ENCODE results near the gene ASTN2. TPM values are rescaled to one million over a fixed set of nuclear protein-coding genes. Genes with fewer than 3 reads are reported as not detected.

The ASTN2 gene
- total and polyA plus RNA-seq, 2 donors (not counting 3 experiments of a cell fraction or from before 2014, with no cell fraction given): 1.0 to 1.9 TPM

GRCh38 chr9:117014061-117014460 is 400.8 kb downstream of the ASTN2 start:
- Histone ChIP-seq H3K79me2 (ENCODE audit: control insufficient read depth, insufficient read depth, low read length) (no peaks in the 10 kb centered on the region), H3K4me1 (ENCODE audit: control insufficient read depth, extremely low read depth, insufficient read depth, low read length) (no peaks in the 10 kb centered on the region), H2AFZ (ENCODE audit: low read depth, low read length) (no peak overlapping the region), H4K20me1 (replicated peaks; ENCODE audit: control insufficient read depth, extremely low read depth, insufficient read depth, low read length) (no peaks in the 10 kb centered on the region), H3K9me1 (replicated peaks; ENCODE audit: control insufficient read depth, extremely low read depth, insufficient read depth, low read length) (no peaks in the 10 kb centered on the region), H3K36me3 (ENCODE audit: control insufficient read depth in 2 of 2, extremely low read depth in 1 of 2, insufficient read depth in 2 of 2, low read length in 2 of 2) (no peaks in the 10 kb centered on the region), H3K9me3 (replicated peaks; ENCODE audit: control insufficient read depth, insufficient read depth, low read length) (peaks cover 8% of the 10 kb centered on the region), H3K27ac (ENCODE audit: insufficient read depth, low read depth, low read length) (no peak overlapping the region), H3K4me3 (replicated peaks in 1 of 3; ENCODE audit: insufficient read depth in 1 of 3, low read depth in 1 of 3, low read length in 3 of 3) (no peak overlapping the region), H3K27me3 (ENCODE audit: control insufficient read depth in 2 of 2, insufficient read depth in 2 of 2, low read length in 2 of 2) (no peaks in the 10 kb centered on the region), H3K9ac (replicated peaks; ENCODE audit: extremely low read depth, insufficient read depth, low read length) (no peak overlapping the region), H3K4me2 (ENCODE audit: insufficient read depth, low read length) (no peak overlapping the region)
- FAIRE-seq (no peak), DNase-seq (ENCODE audit: low read depth, low spot score) (no peak)
- CTCF ChIA-PET: no interaction called here
- dilution Hi-C loops (cut with MboI; ENCODE audit: extremely low pct_ligation_motif_present, low sequenced_read_pairs) (no loop called here), intact Hi-C loops (cut with micrococcal nuclease) (no loop called here)
- POLR2A ChIA-PET: no interaction called here
- no peak for TF ChIP-seq EZH2 (IDR thresholded peaks at IDR 0.05; ENCODE audit: borderline replicate concordance, low read depth, low read length, severe bottlenecking)
- no peak for TF ChIP-seq FOS (IDR thresholded peaks at IDR 0.05; ENCODE audit: borderline replicate concordance, insufficient read depth, low read length)
- no peak for TF ChIP-seq POLR2AphosphoS5 (IDR thresholded peaks at IDR 0.05; ENCODE audit: insufficient read depth, low read depth, low read length)
- TF ChIP-seq MAX (IDR thresholded peaks at IDR 0.05; ENCODE audit: insufficient read depth, insufficient read length): no peak
- TF ChIP-seq POLR2A (IDR thresholded peaks at IDR 0.05; ENCODE audit: low read depth, low read length): no peak
- TF ChIP-seq JUN (IDR thresholded peaks at IDR 0.05; ENCODE audit: borderline replicate concordance, insufficient read depth, insufficient read length, low read depth): no peak
- TF ChIP-seq MYC (IDR thresholded peaks at IDR 0.05; ENCODE audit: low read depth, low read length): no peak
- no peak for TF ChIP-seq CTCF (IDR thresholded peaks at IDR 0.05; ENCODE audit: extremely low read depth in 1 of 2, insufficient read depth in 1 of 2, low read depth in 1 of 2, low read length in 2 of 2)
- no peak for TF ChIP-seq GATA2 (IDR thresholded peaks at IDR 0.05; ENCODE audit: insufficient read depth, insufficient read length, low read depth, low read length)
- no TSS peak for BruUV-seq (replicated peaks)

Data from endothelial cell of umbilical vein (primary cell).